OCI-LY7 (cell line): ENCODE data around the gene JAK1.

Experiments used
- CTCF ChIP-seq: fragments of 200-600 bp; sonication (generic); conservative IDR thresholded peaks from 2 replicates; pipeline ENCODE4 v1.5.1; 2014; ENCODE audit warnings: mild to moderate bottlenecking, antibody characterized with exemption, low read length, moderate library complexity, mixed read lengths
- EZH2phosphoT487 ChIP-seq: fragments of 200-600 bp; sonication (generic); IDR thresholded peaks from 2 replicates; pipeline ENCODE4 v1.6.1; 2018; ENCODE audit warnings: low read depth, borderline replicate concordance, mild to moderate bottlenecking, mixed run types, antibody characterized with exemption, low read length, moderate library complexity, mixed read lengths

- TF ChIP-seq CTCF (no peak), EZH2phosphoT487 (no peak)
Measured at GRCh38 chr1:64844609-64845008, 121.7 kb downstream of the JAK1 start.
